Neural cell (in vitro differentiated cells): Measurements from ENCODE around the gene GIPC3.

Experiments used
- EZH2 ChIP-seq: fragments of 200-600, 300-800 bp; shearing (Covaris generic), sonication (generic); IDR thresholded peaks from 2 replicates; pipeline ENCODE4 v1.6.1; 2014; ENCODE audit warnings: antibody characterized with exemption, low read length, borderline replicate concordance, mild to moderate bottlenecking; ENCODE audit not compliant: insufficient read depth, poor library complexity, severe bottlenecking
- POLR2AphosphoS5 ChIP-seq: IDR thresholded peaks from 2 replicates; pipeline ENCODE4 v1.6.1; 2012
- RAD21 ChIP-seq: fragments of 450-650 bp; conservative IDR thresholded peaks from 2 replicates; pipeline ENCODE4 v1.6.1; 2014; ENCODE audit warnings: antibody characterized with exemption, mild to moderate bottlenecking, moderate library complexity
- TAF1 ChIP-seq: IDR thresholded peaks from 2 replicates; pipeline ENCODE4 v1.6.1; 2012; ENCODE audit warnings: low read depth
- TF ChIP-seq, protein P1 (sequence below): fragments of 450-650 bp; IDR thresholded peaks from 2 replicates; pipeline ENCODE4 v1.5.1; 2014; ENCODE audit warnings: antibody characterized with exemption, mild to moderate bottlenecking, moderate library complexity; ENCODE audit not compliant: poor library complexity, severe bottlenecking
- TF ChIP-seq, protein P2 (sequence below): IDR thresholded peaks from 2 replicates; pipeline ENCODE4 v1.6.1; 2012; ENCODE audit warnings: borderline replicate concordance

DNA sequence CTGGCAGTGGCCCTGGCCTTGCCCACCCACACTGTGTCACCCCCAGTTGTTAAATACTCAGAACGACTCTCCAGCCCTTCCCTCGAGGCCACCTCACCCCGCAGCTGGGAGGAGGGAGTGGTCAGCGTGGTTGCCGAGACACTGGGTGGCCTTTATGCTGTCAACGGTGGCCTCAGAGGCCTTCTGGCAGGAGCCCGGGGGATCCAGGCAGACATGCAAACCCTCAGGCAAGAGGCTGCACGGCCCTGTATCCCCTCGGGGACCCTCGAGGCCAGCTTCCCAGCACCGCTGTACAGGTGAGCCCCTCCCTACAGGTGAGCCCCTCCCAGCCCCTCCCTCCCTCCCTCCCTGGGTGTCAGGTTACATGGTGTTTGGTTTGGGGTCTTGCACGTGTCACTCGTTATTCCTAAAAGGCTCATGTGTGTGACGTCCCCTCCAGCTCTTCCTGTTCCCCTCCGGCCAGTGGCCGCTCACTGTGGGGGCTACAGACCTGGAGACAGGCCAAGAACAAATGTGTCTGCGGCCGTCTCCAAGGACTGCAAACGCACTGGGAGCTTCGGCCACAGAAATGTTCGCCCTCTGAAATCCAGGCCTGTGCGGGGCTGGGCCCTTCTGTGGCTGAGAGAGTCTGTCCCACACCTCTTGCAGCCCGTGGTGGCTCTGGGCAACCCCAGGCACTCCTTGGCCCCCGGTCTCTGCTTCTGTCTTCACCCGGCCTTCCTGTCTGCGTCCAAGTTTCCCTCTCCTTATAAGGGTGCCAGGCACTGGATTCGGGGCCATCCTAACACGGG lies 46.1 kb upstream of the GIPC3 start, which contains the start of gene TEKTIP1:
- TF ChIP-seq, protein P1, sequence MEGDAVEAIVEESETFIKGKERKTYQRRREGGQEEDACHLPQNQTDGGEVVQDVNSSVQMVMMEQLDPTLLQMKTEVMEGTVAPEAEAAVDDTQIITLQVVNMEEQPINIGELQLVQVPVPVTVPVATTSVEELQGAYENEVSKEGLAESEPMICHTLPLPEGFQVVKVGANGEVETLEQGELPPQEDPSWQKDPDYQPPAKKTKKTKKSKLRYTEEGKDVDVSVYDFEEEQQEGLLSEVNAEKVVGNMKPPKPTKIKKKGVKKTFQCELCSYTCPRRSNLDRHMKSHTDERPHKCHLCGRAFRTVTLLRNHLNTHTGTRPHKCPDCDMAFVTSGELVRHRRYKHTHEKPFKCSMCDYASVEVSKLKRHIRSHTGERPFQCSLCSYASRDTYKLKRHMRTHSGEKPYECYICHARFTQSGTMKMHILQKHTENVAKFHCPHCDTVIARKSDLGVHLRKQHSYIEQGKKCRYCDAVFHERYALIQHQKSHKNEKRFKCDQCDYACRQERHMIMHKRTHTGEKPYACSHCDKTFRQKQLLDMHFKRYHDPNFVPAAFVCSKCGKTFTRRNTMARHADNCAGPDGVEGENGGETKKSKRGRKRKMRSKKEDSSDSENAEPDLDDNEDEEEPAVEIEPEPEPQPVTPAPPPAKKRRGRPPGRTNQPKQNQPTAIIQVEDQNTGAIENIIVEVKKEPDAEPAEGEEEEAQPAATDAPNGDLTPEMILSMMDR, result no peak
- TF ChIP-seq EZH2, result no peak
- TF ChIP-seq, protein P2, sequence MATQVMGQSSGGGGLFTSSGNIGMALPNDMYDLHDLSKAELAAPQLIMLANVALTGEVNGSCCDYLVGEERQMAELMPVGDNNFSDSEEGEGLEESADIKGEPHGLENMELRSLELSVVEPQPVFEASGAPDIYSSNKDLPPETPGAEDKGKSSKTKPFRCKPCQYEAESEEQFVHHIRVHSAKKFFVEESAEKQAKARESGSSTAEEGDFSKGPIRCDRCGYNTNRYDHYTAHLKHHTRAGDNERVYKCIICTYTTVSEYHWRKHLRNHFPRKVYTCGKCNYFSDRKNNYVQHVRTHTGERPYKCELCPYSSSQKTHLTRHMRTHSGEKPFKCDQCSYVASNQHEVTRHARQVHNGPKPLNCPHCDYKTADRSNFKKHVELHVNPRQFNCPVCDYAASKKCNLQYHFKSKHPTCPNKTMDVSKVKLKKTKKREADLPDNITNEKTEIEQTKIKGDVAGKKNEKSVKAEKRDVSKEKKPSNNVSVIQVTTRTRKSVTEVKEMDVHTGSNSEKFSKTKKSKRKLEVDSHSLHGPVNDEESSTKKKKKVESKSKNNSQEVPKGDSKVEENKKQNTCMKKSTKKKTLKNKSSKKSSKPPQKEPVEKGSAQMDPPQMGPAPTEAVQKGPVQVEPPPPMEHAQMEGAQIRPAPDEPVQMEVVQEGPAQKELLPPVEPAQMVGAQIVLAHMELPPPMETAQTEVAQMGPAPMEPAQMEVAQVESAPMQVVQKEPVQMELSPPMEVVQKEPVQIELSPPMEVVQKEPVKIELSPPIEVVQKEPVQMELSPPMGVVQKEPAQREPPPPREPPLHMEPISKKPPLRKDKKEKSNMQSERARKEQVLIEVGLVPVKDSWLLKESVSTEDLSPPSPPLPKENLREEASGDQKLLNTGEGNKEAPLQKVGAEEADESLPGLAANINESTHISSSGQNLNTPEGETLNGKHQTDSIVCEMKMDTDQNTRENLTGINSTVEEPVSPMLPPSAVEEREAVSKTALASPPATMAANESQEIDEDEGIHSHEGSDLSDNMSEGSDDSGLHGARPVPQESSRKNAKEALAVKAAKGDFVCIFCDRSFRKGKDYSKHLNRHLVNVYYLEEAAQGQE, result no peak
- no peak for TF ChIP-seq TAF1
- no peak for TF ChIP-seq POLR2AphosphoS5
- no peak for TF ChIP-seq RAD21
